ENCODE data around the gene PPP6R3. TPM values are rescaled to one million over a fixed set of nuclear protein-coding genes. Genes with fewer than 3 reads are reported as not detected.
A peak's percentile ranks its signal among the peaks of the same experiment; 100 is the strongest.

Gene PPP6R3
- total and polyA plus RNA-seq, 8 donors, result 19.5 to 236 (median 103) TPM

GRCh38 chr11:68495872-68496271, 35.3 kb downstream of the PPP6R3 start:
- no peaks in the 10 kb centered on the region for H3K9me3 ChIP-seq
- WGBS, 5 donors, result 84 to 94% (median 90%) methylated on average over 3 of the region's 3 CpGs
- peaks cover 25 to 80% (median 47%) of the 10 kb centered on the region in 4 donors for H3K4me1 ChIP-seq
- no peaks in the 10 kb centered on the region for H3K27me3 ChIP-seq
- intact Hi-C loops (cut with DNase I; ENCODE audit: low total_unique reads), result no loop called here
- H3K36me3 ChIP-seq, result no peaks in the 10 kb centered on the region
- H3K4me3 ChIP-seq, result no peak overlapping the region
- no peak for DNase-seq
- no peak overlapping the region for H3K27ac ChIP-seq
- TF ChIP-seq POLR2A (IDR thresholded peaks at IDR 0.05) (no peak), EP300 (IDR thresholded peaks at IDR 0.05) (no peak), CTCF (IDR thresholded peaks at IDR 0.05) (no peak), POLR2AphosphoS5 (IDR thresholded peaks at IDR 0.05) (no peak)

GRCh38 chr11:68497761-68498160, 37.2 kb downstream of the PPP6R3 start:
- Histone ChIP-seq H3K27ac (no peak overlapping the region), H3K4me1 (peaks cover 31 to 83% (median 57%) of the 10 kb centered on the region in 4 donors), H3K27me3 (no peaks in the 10 kb centered on the region), H3K36me3 (no peaks in the 10 kb centered on the region), H3K4me3 (no peak overlapping the region), H3K9me3 (no peaks in the 10 kb centered on the region)
- no peak for TF ChIP-seq POLR2A (IDR thresholded peaks at IDR 0.05)
- TF ChIP-seq CTCF (IDR thresholded peaks at IDR 0.05), result no peak
- WGBS, 5 donors, result 30 to 48% (median 40%) methylated on average over 2 of the region's 2 CpGs
- no peak for DNase-seq
- intact Hi-C loops (cut with DNase I; ENCODE audit: low total_unique reads), result no loop called here

- peaks cover 36 to 84% (median 61%) of the 10 kb centered on the region in 4 donors for H3K4me1 ChIP-seq
- WGBS, 5 donors, result 20 to 29% (median 22%) methylated on average over 2 of the region's 2 CpGs
These were observed 37.8 kb downstream of the PPP6R3 start for GRCh38 chr11:68498321-68498720.

GRCh38 chr11:68498903-68499883, 38.6 kb downstream of the PPP6R3 start:
- Histone ChIP-seq H3K9me3 (no peaks in the 10 kb centered on the region), H3K36me3 (no peaks in the 10 kb centered on the region), H3K27ac (no peak overlapping the region), H3K4me3 (no peak overlapping the region), H3K27me3 (no peaks in the 10 kb centered on the region), H3K4me1 (peaks cover 43 to 90% (median 69%) of the 10 kb centered on the region in 4 donors)
- DNase-seq, result no peak
- intact Hi-C loops (cut with DNase I; ENCODE audit: low total_unique reads), result no loop called here
- TF ChIP-seq EP300 (IDR thresholded peaks at IDR 0.05) (no peak), POLR2A (IDR thresholded peaks at IDR 0.05) (no peak), POLR2AphosphoS5 (IDR thresholded peaks at IDR 0.05) (no peak), CTCF (IDR thresholded peaks at IDR 0.05) (no peak)
- WGBS, 5 donors, result 55 to 62% (median 59%) methylated on average over 11 of the region's 11 CpGs

More at GRCh38 chr11:68498321-68498720, 37.8 kb downstream of the PPP6R3 start:
- no peaks in the 10 kb centered on the region for H3K9me3 ChIP-seq
- intact Hi-C loops (cut with DNase I; ENCODE audit: low total_unique reads), result no loop called here
- H3K4me3 ChIP-seq, result no peak overlapping the region
- no peaks in the 10 kb centered on the region for H3K36me3 ChIP-seq
- no peak for TF ChIP-seq CTCF (IDR thresholded peaks at IDR 0.05)
- TF ChIP-seq POLR2AphosphoS5 (IDR thresholded peaks at IDR 0.05), result no peak
- TF ChIP-seq EP300 (IDR thresholded peaks at IDR 0.05), result no peak
- TF ChIP-seq POLR2A (IDR thresholded peaks at IDR 0.05), result no peak
- DNase-seq, result peak; percentile 54 to 62
- H3K27me3 ChIP-seq, result no peaks in the 10 kb centered on the region
- no peak overlapping the region for H3K27ac ChIP-seq

Measured in stomach (tissue), 9 donors.